Esophagus muscularis mucosa (tissue), 4 donors: Measurements from ENCODE around the gene APPL2. TPM values are rescaled to one million over a fixed set of nuclear protein-coding genes. Genes with fewer than 3 reads are reported as not detected.

Experiments used
- DNase-seq: peaks from one replicate; pipeline ENCODE4 v3.0.0-alpha.2; 2017; ENCODE audit errors: extremely low spot score
- H3K27ac ChIP-seq, 4 donors: fragments of 200-600 bp; sonication (generic); replicated peaks in 1 of 4; 1 replicate in 3 of 4; 2 replicates in 1 of 4; pipeline ENCODE4 v1.5.1; 2016 to 2019; ENCODE audit warnings: mild to moderate bottlenecking in 1 of 4
- H3K27me3 ChIP-seq, 4 donors: fragments of 200-600 bp; sonication (generic); one replicate each; pipeline versions ENCODE4 v1.5.1 to v1.6.0; 2016 to 2019
- H3K36me3 ChIP-seq, 4 donors: fragments of 200-600 bp; sonication (generic); one replicate each; pipeline ENCODE4 v1.5.1; 2016 to 2019
- H3K4me1 ChIP-seq, 4 donors: fragments of 200-600 bp; sonication (generic); one replicate each; pipeline ENCODE4 v1.5.1; 2016 to 2019
- H3K4me3 ChIP-seq, 4 donors: fragments of 200-600 bp; sonication (generic); 1 replicate in 2 of 4; 2 replicates in 2 of 4; pipeline ENCODE4 v1.5.1; 2016 to 2019; ENCODE audit warnings: mild to moderate bottlenecking in 4 of 4, moderate library complexity in 1 of 4
- H3K9me3 ChIP-seq, 4 donors: fragments of 200-600 bp; sonication (generic); 1 replicate in 3 of 4; 2 replicates in 1 of 4; pipeline ENCODE4 v1.5.1; 2016 to 2019
- CTCF ChIP-seq, 3 experiments: fragments of 200-600 bp in 2 of 3; fragments of 450-650 bp in 1 of 3; sonication (generic) in 2 of 3; IDR thresholded peaks; one replicate each; pipeline ENCODE4 v1.5.1; 2017 to 2019; ENCODE audit warnings: antibody characterized with exemption in 3 of 3, mild to moderate bottlenecking in 2 of 3, moderate library complexity in 1 of 3
- EP300 ChIP-seq: sonication (generic); formaldehyde crosslinking; IDR thresholded peaks from one replicate; pipeline ENCODE4 v1.6.1; 2017; ENCODE audit warnings: antibody characterized with exemption
- POLR2A ChIP-seq: fragments of 450-650 bp; IDR thresholded peaks from one replicate; pipeline ENCODE4 v1.6.1; 2017; ENCODE audit warnings: antibody characterized with exemption, moderate library complexity, mild to moderate bottlenecking, low read depth
- POLR2AphosphoS5 ChIP-seq, 2 donors: sonication (generic); formaldehyde crosslinking; IDR thresholded peaks; one replicate each; pipeline ENCODE4 v1.6.1; 2017; ENCODE audit warnings: antibody characterized with exemption in 2 of 2
- WGBS: methylation state at CpG from one replicate; pipeline ENCODE4 v1.1.5; 2018; 5-methylcytosine and 5-hydroxymethylcytosine counted together
- intact Hi-C: fragments of 100-400 bp; cut with DNase I; formaldehyde crosslinking; loops from one replicate; pipeline ENCODE4 v1.15.1; 2023
- total RNA-seq, 4 donors: library from RNA; depleted of rRNA; stranded (reverse); fragments of >200 nt; gene quantifications; one replicate each; pipeline versions ENCODE4 v1.1.0 to v1.2.1, GENCODE V29; 2016

Gene APPL2
- total RNA-seq, 4 donors from 2014 or later = 16.6 to 30.0 (median 23.3) TPM

- Histone ChIP-seq H3K27me3 (no peaks in the 10 kb centered on the region), H3K4me1 (no peaks in the 10 kb centered on the region), H3K4me3 (no peak overlapping the region), H3K36me3 (peaks cover 0 to 84% (median 48%) of the 10 kb centered on the region in 4 donors), H3K9me3 (no peaks in the 10 kb centered on the region), H3K27ac (no peak overlapping the region)
- DNase-seq = no peak
- WGBS = 78% methylated on average over 2 of the region's 2 CpGs
- intact Hi-C loops = no loop called here
- TF ChIP-seq EP300 (no peak), POLR2A (no peak), POLR2AphosphoS5 (IDR thresholded peaks at IDR 0.05) (no peak)
Measured at GRCh38 chr12:105175397-105175990, 60.5 kb downstream of the APPL2 start.

- WGBS = 78% methylated on average over 6 of the region's 6 CpGs
- H3K36me3 ChIP-seq = peaks cover 5 to 91% (median 55%) of the 10 kb centered on the region in 4 donors
Measured at GRCh38 chr12:105171691-105172436, 64.1 kb downstream of the APPL2 start.

GRCh38 chr12:105170139-105170538, 65.8 kb downstream of the APPL2 start:
- no peaks in the 10 kb centered on the region for H3K27me3 ChIP-seq
- peaks cover 15 to 91% (median 56%) of the 10 kb centered on the region in 4 donors for H3K36me3 ChIP-seq
- TF ChIP-seq POLR2A = no peak
- TF ChIP-seq EP300 = no peak
- TF ChIP-seq CTCF (IDR thresholded peaks at IDR 0.05) = no peak
- no peak for TF ChIP-seq POLR2AphosphoS5 (IDR thresholded peaks at IDR 0.05)
- intact Hi-C loops = no loop called here
- no peak for DNase-seq
- no peaks in the 10 kb centered on the region for H3K9me3 ChIP-seq
- no peak overlapping the region for H3K27ac ChIP-seq
- peaks cover 0 to 14% (median 8%) of the 10 kb centered on the region in 4 donors for H3K4me1 ChIP-seq
- H3K4me3 ChIP-seq = no peak overlapping the region
- WGBS = 92% methylated on average over 3 of the region's 3 CpGs

More at GRCh38 chr12:105171691-105172436, 64.1 kb downstream of the APPL2 start:
- Histone ChIP-seq H3K27ac (no peak overlapping the region), H3K4me3 (no peak overlapping the region), H3K4me1 (peaks cover 0 to 5% (median 3%) of the 10 kb centered on the region in 4 donors), H3K27me3 (no peaks in the 10 kb centered on the region), H3K9me3 (no peaks in the 10 kb centered on the region)
- TF ChIP-seq POLR2AphosphoS5 (IDR thresholded peaks at IDR 0.05) (no peak), CTCF (IDR thresholded peaks at IDR 0.05) (no peak), POLR2A (no peak), EP300 (no peak)
- no peak for DNase-seq
- intact Hi-C loops = no loop called here

- Histone ChIP-seq H3K4me3 (no peak overlapping the region), H3K27ac (no peak overlapping the region), H3K27me3 (no peaks in the 10 kb centered on the region), H3K9me3 (no peaks in the 10 kb centered on the region), H3K4me1 (peaks cover 0 to 14% (median 8%) of the 10 kb centered on the region in 4 donors), H3K36me3 (peaks cover 35 to 93% (median 58%) of the 10 kb centered on the region in 4 donors)
- no peak for DNase-seq
- intact Hi-C loops = no loop called here
- TF ChIP-seq POLR2A = no peak
- no peak for TF ChIP-seq POLR2AphosphoS5 (IDR thresholded peaks at IDR 0.05)
- no peak for TF ChIP-seq EP300
- TF ChIP-seq CTCF (IDR thresholded peaks at IDR 0.05) = no peak
Measured at GRCh38 chr12:105168006-105168405, 68.0 kb downstream of the APPL2 start.

GRCh38 chr12:105167346-105167745, 68.6 kb downstream of the APPL2 start:
- Histone ChIP-seq H3K4me3 (no peak overlapping the region), H3K4me1 (peaks cover 0 to 14% (median 8%) of the 10 kb centered on the region in 4 donors), H3K36me3 (peaks cover 35 to 95% (median 63%) of the 10 kb centered on the region in 4 donors), H3K9me3 (no peaks in the 10 kb centered on the region), H3K27me3 (no peaks in the 10 kb centered on the region), H3K27ac (no peak overlapping the region)
- TF ChIP-seq POLR2A = no peak
- no peak for DNase-seq
- intact Hi-C loops = no loop called here
